HL-60 (cell line): ENCODE data around the gene GLP1R.

ENCODE experiments used
- DNase-seq, 2 experiments: peaks; one replicate each; pipeline ENCODE4 v3.0.0-alpha.2; 2010 to 2020; ENCODE audit warnings: low read depth in 1 of 2, low spot score in 1 of 2
- H3K27ac ChIP-seq: fragments of 250-450 bp; sonication (Bioruptor Pico); replicated peaks from 2 replicates; pipeline ENCODE4 v1.5.1; 2020; ENCODE audit warnings: mild to moderate bottlenecking, moderate library complexity
- H3K27me3 ChIP-seq: fragments of 250-450 bp; sonication (Bioruptor Pico); 2 replicates; pipeline ENCODE4 v1.5.1; 2021; ENCODE audit warnings: mild to moderate bottlenecking, moderate library complexity; ENCODE audit not compliant: insufficient read depth, poor library complexity, severe bottlenecking
- H3K4me3 ChIP-seq: replicated peaks from 2 replicates; pipeline ENCODE4 v1.5.1; 2011; ENCODE audit warnings: mild to moderate bottlenecking, control low read depth, low read length; ENCODE audit not compliant: insufficient read depth
- CTCF ChIP-seq: IDR thresholded peaks from one replicate; pipeline ENCODE4 v1.5.1; 2011; ENCODE audit warnings: low read length, control low read depth, inconsistent platforms; ENCODE audit not compliant: insufficient read depth
- GABPA ChIP-seq: IDR thresholded peaks from 2 replicates; pipeline ENCODE4 v1.6.1; 2012; ENCODE audit warnings: low read depth
- POLR2AphosphoS5 ChIP-seq: IDR thresholded peaks from 2 replicates; pipeline ENCODE4 v1.6.1; 2012; ENCODE audit warnings: low read depth
- REST ChIP-seq: IDR thresholded peaks from 2 replicates; pipeline ENCODE4 v1.6.1; 2012; ENCODE audit warnings: low read depth; ENCODE audit not compliant: insufficient replicate concordance
- SPI1 ChIP-seq: IDR thresholded peaks from 2 replicates; pipeline ENCODE4 v1.6.1; 2012; ENCODE audit warnings: low read depth, mild to moderate bottlenecking, borderline replicate concordance

GLP1R gene

GRCh38 chr6:39113788-39114187 lies 65.2 kb downstream of the GLP1R start:
- no peak for DNase-seq
- no peak for TF ChIP-seq GABPA
- no peak for TF ChIP-seq CTCF
- TF ChIP-seq SPI1: no peak
- no peak for TF ChIP-seq REST
- TF ChIP-seq POLR2AphosphoS5: no peak
- H3K4me3 ChIP-seq: peak overlapping the region; percentile 64
- H3K27ac ChIP-seq: peak overlapping the region; percentile 94
- no peaks in the 10 kb centered on the region for H3K27me3 ChIP-seq

- peak; percentile 17 for TF ChIP-seq REST
- TF ChIP-seq CTCF: no peak
- no peak for TF ChIP-seq SPI1
- TF ChIP-seq POLR2AphosphoS5: no peak
- no peak for TF ChIP-seq GABPA
- H3K4me3 ChIP-seq: peak overlapping the region; percentile 64
- no peaks in the 10 kb centered on the region for H3K27me3 ChIP-seq
- DNase-seq: no peak
- peak overlapping the region; percentile 94 for H3K27ac ChIP-seq
Observed at GRCh38 chr6:39114388-39114703, 65.8 kb downstream of the GLP1R start.

- DNase-seq: peak; percentile 89 to 92
- no peaks in the 10 kb centered on the region for H3K27me3 ChIP-seq
- peak within 1 kb of the TSS; percentile 94 for H3K27ac ChIP-seq
- no peak for TF ChIP-seq GABPA
- peak; percentile 69 for TF ChIP-seq POLR2AphosphoS5
- H3K4me3 ChIP-seq: peak within 1 kb of the TSS; percentile 64
Observed at GRCh38 chr6:39114704-39115599, 66.4 kb downstream of the GLP1R start, which contains the start of gene SAYSD1. TSS of gene SAYSD1 (minus strand) at chr6:39115186. CDS start at chr6:39115089, 97 bp downstream.

- TF ChIP-seq REST (no peak), POLR2AphosphoS5 (no peak), CTCF (no peak), SPI1 (no peak), GABPA (no peak)
- Histone ChIP-seq H3K4me3 (no peak overlapping the region), H3K27me3 (no peaks in the 10 kb centered on the region), H3K27ac (no peak overlapping the region)
- DNase-seq: no peak
Observed at GRCh38 chr6:39118921-39119320, 70.3 kb downstream of the GLP1R start.
